Type B pancreatic cell (in vitro differentiated cells): ENCODE results near the gene ZMYND8. TPM values are rescaled to one million over a fixed set of nuclear protein-coding genes. Genes with fewer than 3 reads are reported as not detected.

Experiments
- DNase-seq: peaks from one replicate; pipeline ENCODE4 v3.0.0; 2021; ENCODE audit warnings: mixed read lengths; ENCODE audit not compliant: unreplicated experiment; ENCODE audit errors: extremely low spot score
- H3K27ac Mint-ChIP-seq: 2 replicates; pipeline ENCODE4 v1.8.0; 2021; ENCODE audit warnings: mild to moderate bottlenecking, mixed read lengths
- H3K27me3 Mint-ChIP-seq: 2 replicates; pipeline ENCODE4 v1.8.0; 2021; ENCODE audit warnings: mixed read lengths
- H3K36me3 Mint-ChIP-seq: 2 replicates; pipeline ENCODE4 v1.8.0; 2021; ENCODE audit warnings: mixed read lengths
- H3K4me1 Mint-ChIP-seq: one replicate; pipeline ENCODE4 v1.8.0; 2021; ENCODE audit warnings: mixed read lengths; ENCODE audit not compliant: unreplicated experiment
- H3K4me3 Mint-ChIP-seq: 2 replicates; pipeline ENCODE4 v1.8.0; 2021; ENCODE audit warnings: mild to moderate bottlenecking, mixed read lengths
- H3K9me3 Mint-ChIP-seq: 2 replicates; pipeline ENCODE4 v1.8.0; 2021; ENCODE audit warnings: mixed read lengths
- CTCF ChIP-seq: fragments of 200-600 bp; sonication (generic); conservative IDR thresholded peaks from 2 replicates; pipeline ENCODE4 v1.5.0; 2021; ENCODE audit warnings: antibody characterized with exemption, mild to moderate bottlenecking
- total RNA-seq: library from RNA; stranded (reverse); gene quantifications from 2 replicates; pipeline ENCODE4 v1.2.1, GENCODE V29; 2021; ENCODE audit warnings: low replicate concordance

The ZMYND8 gene
- total RNA-seq, 1 donor from 2014 or later, result 58.9 TPM

DNA sequence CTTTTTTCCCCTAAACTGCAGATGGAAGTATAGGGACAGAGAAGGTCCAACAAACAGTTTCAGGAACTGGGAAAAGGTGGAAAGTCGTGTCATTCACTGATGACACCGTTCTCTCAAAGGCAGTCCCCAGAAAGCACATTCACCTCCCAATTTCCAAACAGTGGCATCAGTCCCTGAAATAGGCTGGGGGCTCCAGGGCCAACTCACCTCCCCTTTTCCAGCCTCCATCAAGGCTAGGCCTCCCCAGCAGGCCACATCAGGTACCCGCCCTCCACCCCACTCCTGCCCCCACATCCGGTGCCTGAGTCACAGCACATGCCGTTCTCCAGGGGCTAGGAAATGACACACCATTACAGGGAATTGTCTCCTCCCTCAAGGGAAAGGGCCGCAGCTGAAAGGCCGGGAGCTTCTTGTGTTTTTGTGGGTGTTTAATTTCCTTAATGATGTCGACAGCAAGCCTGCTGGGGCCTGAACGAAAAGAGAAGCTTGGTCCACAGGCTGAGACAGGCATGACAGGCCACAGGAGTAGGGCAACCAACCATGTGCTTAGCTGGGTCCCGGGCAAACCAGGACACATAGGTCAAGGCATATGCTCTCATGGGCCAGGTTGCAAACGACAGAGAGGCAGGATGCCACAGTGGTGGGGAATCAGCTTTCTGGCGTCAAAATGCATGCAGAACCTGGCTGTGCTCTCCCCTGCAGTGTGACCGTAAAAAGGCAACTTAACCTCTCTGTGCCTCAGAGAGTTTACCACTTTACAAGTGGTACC, 39.2 kb downstream of the ZMYND8 start:
- H3K4me1 Mint-ChIP-seq, result peaks cover 66% of the 10 kb centered on the region
- peak overlapping the region; percentile 83 for H3K4me3 Mint-ChIP-seq
- no peaks in the 10 kb centered on the region for H3K9me3 Mint-ChIP-seq
- no peaks in the 10 kb centered on the region for H3K27me3 Mint-ChIP-seq
- no peak for DNase-seq
- peaks cover 12% of the 10 kb centered on the region for H3K36me3 Mint-ChIP-seq
- no peak for TF ChIP-seq CTCF
- peak overlapping the region; percentile 98 for H3K27ac Mint-ChIP-seq

- Mint-ChIP-seq H3K27me3 (no peaks in the 10 kb centered on the region), H3K4me1 (peaks cover 63% of the 10 kb centered on the region), H3K27ac (peak overlapping the region; percentile 98), H3K4me3 (no peak overlapping the region), H3K36me3 (peaks cover 12% of the 10 kb centered on the region), H3K9me3 (no peaks in the 10 kb centered on the region)
- no peak for DNase-seq
- TF ChIP-seq CTCF, result no peak
Observed at GRCh38 chr20:47316776-47317126, 39.7 kb downstream of the ZMYND8 start.

DNA sequence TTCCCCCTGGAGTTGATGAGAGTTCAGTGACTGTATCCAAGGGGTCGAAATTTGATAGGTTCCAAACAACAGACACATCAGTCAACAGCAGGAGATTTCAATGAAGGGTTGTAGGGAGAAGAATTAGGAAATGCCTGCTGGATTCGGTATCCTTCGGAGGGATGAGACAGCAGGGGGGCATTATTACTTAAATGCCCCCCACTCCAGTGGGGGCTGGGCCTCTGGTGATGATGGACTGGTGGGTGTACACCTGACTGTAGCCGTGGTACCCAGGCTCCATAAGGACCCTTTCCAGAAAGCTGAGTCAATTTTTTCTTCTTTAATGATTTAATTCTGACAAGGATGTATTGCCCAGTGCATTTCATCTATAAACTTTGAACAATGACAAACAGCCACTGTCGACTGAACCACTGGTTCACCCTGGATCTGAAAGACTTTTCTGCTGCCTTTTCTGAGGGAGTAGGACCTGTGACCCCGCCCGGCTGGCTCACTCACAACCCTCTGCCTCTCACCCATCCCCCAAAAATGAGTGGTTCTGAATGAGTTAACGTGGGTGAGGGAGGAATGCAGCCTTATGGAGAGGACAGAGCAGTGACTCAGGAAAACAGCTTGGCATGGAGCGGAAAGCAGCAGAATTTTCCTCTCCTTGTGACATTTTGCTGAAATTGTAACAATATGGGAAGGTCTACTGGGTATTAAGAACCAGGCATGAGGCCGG, 41.0 kb downstream of the ZMYND8 start:
- H3K27me3 Mint-ChIP-seq, result no peaks in the 10 kb centered on the region
- H3K4me3 Mint-ChIP-seq, result peak overlapping the region; percentile 54
- peaks cover 58% of the 10 kb centered on the region for H3K4me1 Mint-ChIP-seq
- H3K36me3 Mint-ChIP-seq, result peaks cover 19% of the 10 kb centered on the region
- DNase-seq, result no peak
- peak overlapping the region; percentile 94 for H3K27ac Mint-ChIP-seq
- no peaks in the 10 kb centered on the region for H3K9me3 Mint-ChIP-seq
- TF ChIP-seq CTCF, result no peak

DNA sequence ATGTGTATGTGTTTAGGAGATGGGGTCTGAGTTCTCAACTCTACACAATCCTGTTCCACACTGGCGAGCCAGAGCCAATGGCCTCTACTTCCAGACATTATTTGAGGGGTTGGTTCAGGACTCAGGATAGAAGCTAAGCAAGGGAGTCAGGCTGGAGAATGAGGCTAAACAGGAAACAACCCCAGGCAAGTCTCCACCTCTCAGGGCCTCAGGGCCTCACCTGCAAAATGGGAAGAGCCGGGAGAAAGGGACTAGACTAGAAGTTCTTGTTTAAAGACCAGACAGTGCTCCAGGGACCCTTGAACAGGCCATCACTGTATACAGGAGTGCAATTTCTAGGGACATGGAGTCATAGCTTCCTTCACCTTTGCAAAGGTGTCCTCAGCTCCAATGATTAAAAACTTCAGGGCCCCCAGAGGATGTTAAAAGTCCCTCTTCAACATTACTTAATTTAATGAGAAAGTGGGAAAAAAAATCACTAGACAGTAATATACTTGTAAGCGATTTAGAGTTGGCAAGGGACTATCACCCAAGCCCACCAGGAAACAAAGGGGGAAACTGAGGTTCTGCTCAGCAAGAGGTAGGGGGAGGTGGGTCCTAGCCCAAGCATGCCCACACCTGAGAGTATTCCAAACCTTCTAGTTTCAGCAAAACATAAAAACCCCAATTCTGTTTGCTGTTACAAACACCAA, 41.7 kb downstream of the ZMYND8 start:
- Mint-ChIP-seq H3K27ac (peak overlapping the region; percentile 94), H3K36me3 (peaks cover 19% of the 10 kb centered on the region), H3K9me3 (no peaks in the 10 kb centered on the region), H3K27me3 (no peaks in the 10 kb centered on the region), H3K4me3 (peak overlapping the region; percentile 54), H3K4me1 (peaks cover 53% of the 10 kb centered on the region)
- no peak for TF ChIP-seq CTCF
- DNase-seq, result no peak

DNA sequence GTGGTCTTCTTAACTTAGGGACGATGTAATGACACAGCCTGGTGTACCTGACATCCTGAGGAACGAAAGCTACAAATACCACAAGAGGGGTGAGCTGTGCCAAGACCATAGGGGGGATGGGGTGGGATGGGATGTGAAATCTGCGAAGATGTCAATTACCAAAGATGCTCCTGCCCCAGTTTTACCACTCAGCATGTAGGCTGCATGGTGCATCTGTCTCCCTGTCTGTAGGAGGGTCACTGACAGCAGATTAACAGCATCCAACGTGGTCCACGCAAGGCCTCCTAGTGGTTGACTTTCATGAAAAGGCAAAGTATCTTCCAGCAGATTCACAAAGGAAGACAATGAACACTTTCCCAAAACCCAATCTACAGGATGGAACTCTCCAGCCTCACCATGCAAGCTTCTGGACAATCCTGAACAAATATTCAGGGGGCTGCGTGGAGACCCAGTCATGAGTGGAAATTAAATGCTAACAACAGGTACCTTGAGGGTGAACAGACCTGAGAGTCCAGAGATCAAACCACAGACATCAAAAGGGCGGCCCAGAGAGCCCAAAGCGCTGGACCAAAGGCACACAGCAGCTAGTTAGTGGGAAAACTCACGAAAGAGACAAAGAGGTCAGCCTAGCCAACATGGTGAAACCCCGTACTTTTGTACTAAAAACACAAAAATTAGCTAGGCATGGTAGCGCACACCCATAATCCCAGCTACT, 44.4 kb downstream of the ZMYND8 start:
- Mint-ChIP-seq H3K36me3 (peaks cover 20% of the 10 kb centered on the region), H3K27me3 (no peaks in the 10 kb centered on the region)
- no peak for TF ChIP-seq CTCF

More for the DNA sequence above, 44.4 kb downstream of the ZMYND8 start:
- Mint-ChIP-seq H3K27ac (no peak overlapping the region), H3K4me1 (peaks cover 29% of the 10 kb centered on the region), H3K9me3 (no peaks in the 10 kb centered on the region), H3K4me3 (no peak overlapping the region)
- no peak for DNase-seq
